HEK293 (cell line): ENCODE results near the gene PCSK6.

Experiments used
- YY1 ChIP-seq: fragments of 450-650 bp; formaldehyde crosslinking; IDR thresholded peaks from 2 replicates; pipeline ENCODE4 v1.5.1; 2018; ENCODE audit warnings: missing biosample characterization, missing genetic modification characterization
- ZNF501 ChIP-seq: fragments of 450-650 bp; formaldehyde crosslinking; IDR thresholded peaks from 2 replicates; pipeline ENCODE4 v1.5.1; 2016; ENCODE audit warnings: missing biosample characterization, missing genetic modification characterization

GRCh38 chr15:101517504-101517903, 28.0 kb upstream of the PCSK6 start:
- TF ChIP-seq ZNF501 (tag by site-specific recombination) (no peak), YY1 (no peak)
